DMS53 (cell line): Measurements from ENCODE around the gene C16orf86.

Experiments
- DNase-seq: peaks from one replicate; lab custom pipeline; 2025; lab: John Stamatoyannopoulos, UW

The C16orf86 gene

GRCh38 chr16:67666559-67667452 lies at the start of gene C16orf86, which contains the start of gene ENKD1:
Gene C16orf86, plus strand, starts transcription at chr16:67666814. Its CDS starts 157 bp downstream, at chr16:67666971.
Gene ENKD1, minus strand, starts transcription at chr16:67666750. Its CDS starts 308 bp downstream, at chr16:67666442.
- DNase-seq, result peak; percentile 92

GRCh38 chr16:67628216-67628615 lies 38.4 kb upstream of the C16orf86 start:
- no peak for DNase-seq

GRCh38 chr16:67632415-67633172 lies 34.0 kb upstream of the C16orf86 start:
- no peak for DNase-seq

- DNase-seq, result no peak
Measured at GRCh38 chr16:67636713-67637112, 29.9 kb upstream of the C16orf86 start.

- no peak for DNase-seq
Measured at GRCh38 chr16:67637625-67638024, 29.0 kb upstream of the C16orf86 start.

- peak; percentile 28 for DNase-seq
Measured at GRCh38 chr16:67641779-67642708, 24.6 kb upstream of the C16orf86 start.

- DNase-seq, result no peak
Measured at GRCh38 chr16:67644038-67644437, 22.6 kb upstream of the C16orf86 start.

GRCh38 chr16:67645397-67646121 lies 21.1 kb upstream of the C16orf86 start:
- DNase-seq, result peak; percentile 48

- DNase-seq, result no peak
Measured at GRCh38 chr16:67647111-67647651, 19.4 kb upstream of the C16orf86 start.

GRCh38 chr16:67647681-67648080 lies 18.9 kb upstream of the C16orf86 start:
- no peak for DNase-seq

GRCh38 chr16:67648088-67648763 lies 18.4 kb upstream of the C16orf86 start:
- no peak for DNase-seq

GRCh38 chr16:67648764-67649407 lies 17.7 kb upstream of the C16orf86 start:
- no peak for DNase-seq

GRCh38 chr16:67649494-67649931 lies 17.1 kb upstream of the C16orf86 start:
- no peak for DNase-seq

- no peak for DNase-seq
Measured at GRCh38 chr16:67650023-67650422, 16.6 kb upstream of the C16orf86 start.

GRCh38 chr16:67651039-67651438 lies 15.6 kb upstream of the C16orf86 start:
- no peak for DNase-seq

GRCh38 chr16:67651847-67652246 lies 14.8 kb upstream of the C16orf86 start:
- DNase-seq, result no peak

GRCh38 chr16:67652578-67653127 lies 14.0 kb upstream of the C16orf86 start:
- peak; percentile 71 for DNase-seq

GRCh38 chr16:67653128-67653788 lies 13.4 kb upstream of the C16orf86 start:
- DNase-seq, result peak; percentile 40
